Neural crest cell (in vitro differentiated cells): Measurements from ENCODE around the gene FANCI. TPM values are rescaled to one million over a fixed set of nuclear protein-coding genes. Genes with fewer than 3 reads are reported as not detected.
"Not testable (repeated sequence)": the region's sequence is repeated elsewhere in the genome, so short reads cannot be mapped to it uniquely, and the experiment has no call there.

ENCODE experiments used
- DNase-seq: peaks from one replicate; pipeline ENCODE4 v3.0.0; 2021; ENCODE audit warnings: low read depth, mixed read lengths, low spot score
- H3K27ac Mint-ChIP-seq: one replicate; pipeline ENCODE4 v1.8.0; 2021; ENCODE audit warnings: mild to moderate bottlenecking, mixed read lengths; ENCODE audit not compliant: unreplicated experiment
- H3K27me3 Mint-ChIP-seq: 2 replicates; pipeline ENCODE4 v1.8.0; 2021; ENCODE audit warnings: low read depth, mild to moderate bottlenecking, mixed read lengths
- H3K36me3 Mint-ChIP-seq: 2 replicates; pipeline ENCODE4 v1.8.0; 2021; ENCODE audit warnings: low read depth, mild to moderate bottlenecking, mixed read lengths
- H3K4me1 Mint-ChIP-seq: 2 replicates; pipeline ENCODE4 v1.8.0; 2021; ENCODE audit warnings: mixed read lengths
- H3K4me3 Mint-ChIP-seq: one replicate; pipeline ENCODE4 v1.8.0; 2021; ENCODE audit warnings: mild to moderate bottlenecking, mixed read lengths
- H3K9me3 Mint-ChIP-seq: 2 replicates; pipeline ENCODE4 v1.8.0; 2021; ENCODE audit warnings: mixed read lengths
- CTCF ChIP-seq: fragments of 200-600 bp; sonication (generic); conservative IDR thresholded peaks from 2 replicates; pipeline ENCODE4 v1.5.0; 2021; ENCODE audit warnings: antibody characterized with exemption, mild to moderate bottlenecking
- total RNA-seq: library from RNA; stranded (reverse); gene quantifications from 2 replicates; pipeline ENCODE4 v1.2.1, GENCODE V29; 2021

FANCI gene
- total RNA-seq, 1 donor from 2014 or later = 164 TPM

GRCh38 chr15:89248584-89248983, 4.8 kb downstream of the FANCI start:
- DNase-seq = no peak
- H3K36me3 Mint-ChIP-seq = peaks cover 35% of the 10 kb centered on the region
- no peak for TF ChIP-seq CTCF

GRCh38 chr15:89250142-89250541, 6.4 kb downstream of the FANCI start:
- DNase-seq, H3K9me3 Mint-ChIP-seq, H3K4me3 Mint-ChIP-seq, H3K27ac Mint-ChIP-seq, H3K27me3 Mint-ChIP-seq: not testable (repeated sequence)
- Mint-ChIP-seq H3K4me1 (peaks cover 19% of the 10 kb centered on the region), H3K36me3 (peaks cover 39% of the 10 kb centered on the region)

More at GRCh38 chr15:89248584-89248983, 4.8 kb downstream of the FANCI start:
- Mint-ChIP-seq H3K27ac (no peak overlapping the region), H3K4me1 (peaks cover 29% of the 10 kb centered on the region), H3K9me3 (peaks cover 2% of the 10 kb centered on the region), H3K4me3 (peak overlapping the region; percentile 28), H3K27me3 (no peaks in the 10 kb centered on the region)

GRCh38 chr15:89277281-89277680, 33.5 kb downstream of the FANCI start:
- not testable (repeated sequence) for H3K36me3 Mint-ChIP-seq

GRCh38 chr15:89278307-89278706, 34.5 kb downstream of the FANCI start:
- Mint-ChIP-seq H3K9me3 (no peaks in the 10 kb centered on the region), H3K27ac (no peak overlapping the region), H3K4me3 (no peak overlapping the region), H3K36me3 (peaks cover 2% of the 10 kb centered on the region), H3K4me1 (no peaks in the 10 kb centered on the region), H3K27me3 (no peaks in the 10 kb centered on the region)
- no peak for TF ChIP-seq CTCF
- no peak for DNase-seq

More at GRCh38 chr15:89277281-89277680, 33.5 kb downstream of the FANCI start:
- H3K9me3 Mint-ChIP-seq, DNase-seq, H3K4me1 Mint-ChIP-seq, H3K4me3 Mint-ChIP-seq, H3K27ac Mint-ChIP-seq, H3K27me3 Mint-ChIP-seq: not testable (repeated sequence)

GRCh38 chr15:89282631-89283030, 38.9 kb downstream of the FANCI start:
- Mint-ChIP-seq H3K27me3 (no peaks in the 10 kb centered on the region), H3K36me3 (peaks cover 27% of the 10 kb centered on the region), H3K9me3 (peaks cover 6% of the 10 kb centered on the region), H3K27ac (no peak overlapping the region), H3K4me3 (no peak overlapping the region), H3K4me1 (no peaks in the 10 kb centered on the region)
- TF ChIP-seq CTCF = no peak
- DNase-seq = no peak

GRCh38 chr15:89283201-89283600, 39.4 kb downstream of the FANCI start:
- H3K36me3 Mint-ChIP-seq = peaks cover 28% of the 10 kb centered on the region
- no peaks in the 10 kb centered on the region for H3K27me3 Mint-ChIP-seq
- DNase-seq = no peak
- H3K27ac Mint-ChIP-seq = no peak overlapping the region
- no peak overlapping the region for H3K4me3 Mint-ChIP-seq
- H3K4me1 Mint-ChIP-seq = no peaks in the 10 kb centered on the region
- peaks cover 6% of the 10 kb centered on the region for H3K9me3 Mint-ChIP-seq
- TF ChIP-seq CTCF = no peak

GRCh38 chr15:89291934-89292438, 48.2 kb downstream of the FANCI start:
- no peak for DNase-seq
- Mint-ChIP-seq H3K9me3 (no peaks in the 10 kb centered on the region), H3K27me3 (no peaks in the 10 kb centered on the region), H3K4me3 (no peak overlapping the region), H3K27ac (no peak overlapping the region), H3K4me1 (no peaks in the 10 kb centered on the region), H3K36me3 (peaks cover 26% of the 10 kb centered on the region)
- TF ChIP-seq CTCF = no peak
